ENCODE data around the gene KLF2. TPM values are rescaled to one million over a fixed set of nuclear protein-coding genes. Genes with fewer than 3 reads are reported as not detected.
"Not testable (repeated sequence)": the region's sequence is repeated elsewhere in the genome, so short reads cannot be mapped to it uniquely, and the experiment has no call there.

The KLF2 gene
- total and polyA plus RNA-seq, 5 experiments from 2014 or later: 115 to 393 (median 216) TPM

DNA sequence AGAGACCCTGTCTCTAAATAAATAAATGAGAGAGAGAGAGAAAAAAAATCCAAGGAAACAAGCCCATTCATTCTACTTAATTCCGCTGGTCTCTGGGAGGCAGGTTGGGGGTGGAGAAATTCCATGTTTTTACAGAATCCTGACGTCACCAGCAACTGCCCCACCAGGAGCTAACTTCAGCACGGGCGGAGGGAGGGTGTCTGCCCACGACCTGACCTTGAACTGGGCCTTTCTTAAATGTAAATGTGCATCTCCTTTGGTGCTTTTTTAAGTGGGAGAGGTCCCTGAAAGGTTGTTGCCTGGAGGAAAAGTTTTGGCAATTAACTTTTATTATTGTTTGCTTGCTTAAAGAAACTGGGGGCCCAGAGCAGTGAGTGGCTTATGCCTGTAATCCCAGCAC is 15.5 kb downstream of the KLF2 start:
- Mint-ChIP-seq H3K36me3 (no peaks in the 10 kb centered on the region), H3K27ac (peak overlapping the region; percentile 5 to 89 (median 82)), H3K9me3 (no peaks in the 10 kb centered on the region), H3K27me3 (no peaks in the 10 kb centered on the region), H3K4me1 (peaks cover 32 to 71% (median 70%) of the 10 kb centered on the region in 4 donors), H3K4me3 (peak overlapping the region in 6 of 10 donors; percentile 24 to 71 (median 44))
- ATAC-seq: no peak
- POLR2A ChIA-PET: interaction anchor here (0.7 to 32.2 kb wide), 4 partner anchors 7 to 95 kb away, joined by 3 to 4622 read pairs (median 216); partner anchors contain the start of gene KLF2
- no peak for DNase-seq

DNA sequence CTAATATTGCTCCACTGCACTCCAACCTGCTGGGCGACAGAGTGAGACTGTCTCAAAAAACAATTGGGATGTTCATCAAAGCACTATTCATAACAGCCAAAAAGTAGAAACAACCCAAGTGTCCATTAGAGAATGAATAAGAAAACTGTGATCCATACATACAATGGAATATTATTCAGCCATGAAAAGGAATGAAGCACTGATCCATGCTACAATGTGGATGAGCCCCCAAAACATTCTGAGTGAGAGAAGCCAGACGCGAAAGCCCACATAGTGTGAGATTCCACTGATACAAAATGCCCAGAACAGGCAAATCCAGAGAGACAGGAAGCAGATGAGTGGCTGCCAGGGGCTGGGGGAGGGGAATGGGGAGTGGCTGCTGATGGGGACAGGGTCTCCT is 16.0 kb downstream of the KLF2 start:
- H3K27me3 Mint-ChIP-seq: no peaks in the 10 kb centered on the region
- POLR2A ChIA-PET: interaction anchor here (12.9 to 32.2 kb wide), 2 partner anchors 11 to 27 kb away, joined by 423 to 4622 read pairs; partner anchors contain the start of gene KLF2
- no peaks in the 10 kb centered on the region for H3K36me3 Mint-ChIP-seq
- no peaks in the 10 kb centered on the region for H3K9me3 Mint-ChIP-seq
- ATAC-seq: no peak
- peaks cover 35 to 75% (median 74%) of the 10 kb centered on the region in 4 donors for H3K4me1 Mint-ChIP-seq
- peak overlapping the region in 8 of 10 donors; percentile 20 to 64 (median 54) for H3K4me3 Mint-ChIP-seq
- peak overlapping the region; percentile 53 to 98 (median 85) for H3K27ac Mint-ChIP-seq
- no peak for DNase-seq

GRCh38 chr19:16342002-16342715 is 17.5 kb downstream of the KLF2 start:
- Mint-ChIP-seq H3K27me3 (no peaks in the 10 kb centered on the region), H3K9me3 (no peaks in the 10 kb centered on the region), H3K27ac (peak overlapping the region; percentile 92 to 99 (median 97)), H3K36me3 (no peaks in the 10 kb centered on the region), H3K4me3 (peak overlapping the region; percentile 46 to 87 (median 77)), H3K4me1 (peaks cover 31 to 69% (median 65%) of the 10 kb centered on the region in 4 donors)
- ATAC-seq: peak; percentile 61 to 75
- POLR2A ChIA-PET: interaction anchor here (0.7 to 32.2 kb wide), 3 partner anchors 13 to 140 kb away, joined by 4 to 4622 read pairs (median 423); partner anchors contain the start of gene KLF2
- DNase-seq: peak in 6 of 10 donors; percentile 39 to 75 (median 49)

GRCh38 chr19:16343156-16343555 is 18.5 kb downstream of the KLF2 start:
- Mint-ChIP-seq H3K9me3 (no peaks in the 10 kb centered on the region), H3K27ac (peak overlapping the region; percentile 35 to 98 (median 95)), H3K4me1 (peaks cover 22 to 64% (median 58%) of the 10 kb centered on the region in 4 donors), H3K4me3 (peak overlapping the region in 3 of 10 donors; percentile 7 to 87 (median 23)), H3K27me3 (no peaks in the 10 kb centered on the region), H3K36me3 (no peaks in the 10 kb centered on the region)
- ATAC-seq (no peak), DNase-seq (peak in 1 of 10 donors; percentile 41)
- POLR2A ChIA-PET: interaction anchor here (2.2 to 32.2 kb wide), 3 partner anchors 8 to 24 kb away, joined by 5 to 4622 read pairs (median 423); partner anchors contain the start of gene KLF2

- H3K36me3 Mint-ChIP-seq: no peaks in the 10 kb centered on the region
- no peak overlapping the region for H3K4me3 Mint-ChIP-seq
- DNase-seq (no peak), ATAC-seq (no peak)
- H3K27ac Mint-ChIP-seq: peak overlapping the region in 4 of 10 donors; percentile 4 to 33 (median 23)
- peaks cover 19 to 50% (median 43%) of the 10 kb centered on the region in 4 donors for H3K4me1 Mint-ChIP-seq
- H3K9me3 Mint-ChIP-seq: no peaks in the 10 kb centered on the region
- POLR2A ChIA-PET: interaction anchor here (0.6 to 32.2 kb wide), 4 partner anchors 10 to 32 kb away, joined by 3 to 4622 read pairs (median 214); partner anchors contain the start of gene KLF2
- H3K27me3 Mint-ChIP-seq: no peaks in the 10 kb centered on the region
Observed at GRCh38 chr19:16345457-16345856, 20.8 kb downstream of the KLF2 start.

- H3K27me3 Mint-ChIP-seq, H3K4me3 Mint-ChIP-seq, H3K36me3 Mint-ChIP-seq, DNase-seq, H3K27ac Mint-ChIP-seq, H3K9me3 Mint-ChIP-seq, ATAC-seq: not testable (repeated sequence)
- peaks cover 16 to 46% (median 39%) of the 10 kb centered on the region in 4 donors for H3K4me1 Mint-ChIP-seq
- POLR2A ChIA-PET: interaction anchor here (1.3 to 32.2 kb wide), 5 partner anchors 8 to 99 kb away, joined by 3 to 4622 read pairs (median 9); partner anchors contain the start of gene KLF2
Observed at GRCh38 chr19:16347099-16347498, 22.5 kb downstream of the KLF2 start.

GRCh38 chr19:16347706-16348105 is 23.1 kb downstream of the KLF2 start:
- H3K27ac Mint-ChIP-seq: peak overlapping the region in 1 of 10 donors; percentile 29
- DNase-seq (no peak), ATAC-seq (no peak)
- H3K4me1 Mint-ChIP-seq: peaks cover 10 to 43% (median 34%) of the 10 kb centered on the region in 4 donors
- no peaks in the 10 kb centered on the region for H3K27me3 Mint-ChIP-seq
- POLR2A ChIA-PET: interaction anchor here (0.7 to 32.2 kb wide), 6 partner anchors 9 to 134 kb away, joined by 3 to 4622 read pairs (median 8); partner anchors contain the start of gene KLF2
- no peak overlapping the region for H3K4me3 Mint-ChIP-seq
- no peaks in the 10 kb centered on the region for H3K36me3 Mint-ChIP-seq
- H3K9me3 Mint-ChIP-seq: no peaks in the 10 kb centered on the region

DNA sequence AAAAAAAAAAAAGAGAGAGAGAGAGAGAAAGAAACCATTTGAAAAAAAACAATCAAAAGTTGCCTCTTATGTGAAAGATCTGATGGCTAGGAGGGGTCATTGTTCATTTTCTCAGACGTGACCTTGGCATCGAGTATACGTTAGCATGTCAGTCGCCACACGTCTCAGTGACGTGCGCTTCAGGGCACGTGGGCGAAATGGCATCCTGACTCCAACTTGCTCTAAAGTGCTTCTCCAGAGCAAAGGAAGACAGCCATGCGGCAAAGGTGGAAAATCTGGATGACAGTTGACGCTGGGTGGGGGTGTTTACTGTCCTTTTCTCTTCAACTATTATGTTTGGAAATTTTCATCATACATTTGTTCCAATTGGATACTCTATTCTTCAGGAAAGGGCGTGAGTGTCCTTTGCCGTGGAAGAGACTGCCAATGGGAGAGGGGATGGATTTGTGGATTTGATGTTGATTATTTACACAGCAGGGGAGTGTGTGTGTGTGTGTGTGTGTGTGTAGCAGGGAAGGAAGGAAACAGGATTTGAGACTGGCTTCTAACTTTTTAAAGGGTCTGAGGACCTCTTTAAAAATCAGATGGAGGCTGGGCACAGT is 25.0 kb downstream of the KLF2 start:
- H3K9me3 Mint-ChIP-seq: no peaks in the 10 kb centered on the region
- H3K27me3 Mint-ChIP-seq: no peaks in the 10 kb centered on the region
- no peaks in the 10 kb centered on the region for H3K36me3 Mint-ChIP-seq
- no peak for ATAC-seq
- POLR2A ChIA-PET: interaction anchor here (0.9 to 34.9 kb wide), 4 partner anchors 11 to 20 kb away, joined by 4 to 4622 read pairs (median 2522); partner anchors contain the start of gene KLF2
- H3K27ac Mint-ChIP-seq: peak overlapping the region in 3 of 10 donors; percentile 59 to 84 (median 80)
- peaks cover 12 to 49% (median 36%) of the 10 kb centered on the region in 4 donors for H3K4me1 Mint-ChIP-seq
- peak overlapping the region in 3 of 10 donors; percentile 3 to 44 (median 15) for H3K4me3 Mint-ChIP-seq
- no peak for DNase-seq

- POLR2A ChIA-PET: interaction anchor here (0.6 to 34.9 kb wide), 7 partner anchors 10 to 704 kb away, joined by 3 to 4622 read pairs (median 8); partner anchors contain the start of gene KLF2
Observed at GRCh38 chr19:16351133-16351809, 26.6 kb downstream of the KLF2 start.

GRCh38 chr19:16355293-16356043 is 30.8 kb downstream of the KLF2 start:
- DNase-seq: no peak
- no peaks in the 10 kb centered on the region for H3K27me3 Mint-ChIP-seq
- peaks cover 29 to 89% (median 71%) of the 10 kb centered on the region in 4 donors for H3K4me1 Mint-ChIP-seq
- POLR2A ChIA-PET: interaction anchor here (0.6 to 34.9 kb wide), 4 partner anchors 19 to 919 kb away, joined by 3 to 4622 read pairs (median 452); partner anchors contain the start of gene KLF2
- H3K36me3 Mint-ChIP-seq: no peaks in the 10 kb centered on the region
- peak overlapping the region in 9 of 10 donors; percentile 33 to 82 (median 70) for H3K4me3 Mint-ChIP-seq
- peak; percentile 70 to 73 for ATAC-seq
- no peaks in the 10 kb centered on the region for H3K9me3 Mint-ChIP-seq
- peak overlapping the region; percentile 41 to 94 (median 70) for H3K27ac Mint-ChIP-seq

More at GRCh38 chr19:16351133-16351809, 26.6 kb downstream of the KLF2 start:
- DNase-seq: no peak
- no peak for ATAC-seq
- Mint-ChIP-seq H3K36me3 (no peaks in the 10 kb centered on the region), H3K27ac (peak overlapping the region in 6 of 10 donors; percentile 19 to 81 (median 56)), H3K4me1 (peaks cover 10 to 58% (median 43%) of the 10 kb centered on the region in 4 donors), H3K9me3 (no peaks in the 10 kb centered on the region), H3K27me3 (no peaks in the 10 kb centered on the region), H3K4me3 (peak overlapping the region in 3 of 10 donors; percentile 26 to 33 (median 32))

DNA sequence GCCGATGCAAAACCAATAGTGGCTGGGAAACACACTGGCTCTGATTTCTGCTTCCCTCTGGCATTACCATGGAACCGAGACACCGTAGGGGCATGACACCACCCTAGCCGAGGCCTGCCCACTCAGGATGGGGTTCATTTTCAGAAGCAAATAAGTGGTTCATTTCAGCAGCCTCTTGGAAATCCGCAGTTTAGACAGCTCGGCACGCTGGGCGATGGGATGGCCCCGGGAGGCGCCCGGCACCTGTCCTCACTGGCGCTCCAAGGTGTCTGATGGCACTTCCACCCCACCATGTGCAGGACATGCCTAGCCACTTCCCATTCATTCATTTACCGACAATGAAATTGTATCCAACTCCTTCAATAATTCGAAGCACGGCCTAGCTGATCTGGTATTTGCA is 33.8 kb downstream of the KLF2 start:
- POLR2A ChIA-PET: interaction anchor here (0.6 to 34.9 kb wide), 3 partner anchors 16 to 102 kb away, joined by 4 to 4622 read pairs (median 901); partner anchors contain the start of gene KLF2
- Mint-ChIP-seq H3K4me1 (peaks cover 36 to 96% (median 78%) of the 10 kb centered on the region in 4 donors), H3K27ac (peak overlapping the region in 5 of 10 donors; percentile 8 to 84 (median 36)), H3K4me3 (peak overlapping the region in 4 of 10 donors; percentile 11 to 59 (median 36)), H3K9me3 (no peaks in the 10 kb centered on the region), H3K36me3 (no peaks in the 10 kb centered on the region), H3K27me3 (no peaks in the 10 kb centered on the region)
- DNase-seq (no peak), ATAC-seq (no peak)
